ENCODE measurements around the gene SEPTIN3.

SEPTIN3 gene

GRCh38 chr22:42018224-42018623, 49.0 kb downstream of the SEPTIN3 start:
- no peak for DNase-seq (ENCODE audit: low read depth, low spot score)

Measured in smooth muscle cell of the brain vasculature (primary cell).